MM.1S (cell line): Measurements from ENCODE around the gene PSORS1C1.

ENCODE experiments used
- DNase-seq: peaks from one replicate; pipeline ENCODE4 v3.0.0-alpha.2; 2015
- H2AFZ ChIP-seq: fragments of 300-600 bp; sonication (generic); 2 replicates; pipeline ENCODE4 v1.6.0; 2016; ENCODE audit warnings: antibody characterized with exemption, low read length
- H3F3A ChIP-seq: fragments of 300-600 bp; sonication (generic); 2 replicates; pipeline ENCODE4 v1.6.1; 2016; ENCODE audit warnings: mild to moderate bottlenecking, antibody characterized with exemption, low read length, moderate library complexity, mixed read lengths; ENCODE audit not compliant: insufficient read depth
- H3K27ac ChIP-seq: fragments of 300-600 bp; sonication (generic); 2 replicates; pipeline ENCODE4 v1.5.1; 2016; ENCODE audit warnings: mild to moderate bottlenecking, low read length
- H3K27me3 ChIP-seq: fragments of 300-600 bp; sonication (generic); replicated peaks from 2 replicates; pipeline ENCODE4 v1.6.0; 2016; ENCODE audit warnings: low read length; ENCODE audit not compliant: insufficient read depth
- H3K36me3 ChIP-seq: fragments of 300-600 bp; sonication (generic); replicated peaks from 2 replicates; pipeline ENCODE4 v1.6.1; 2016; ENCODE audit warnings: mild to moderate bottlenecking, low read length, mixed read lengths; ENCODE audit not compliant: insufficient read depth
- H3K4me1 ChIP-seq: fragments of 300-600 bp; sonication (generic); 2 replicates; pipeline ENCODE4 v1.6.1; 2016; ENCODE audit warnings: low read length, mixed read lengths
- H3K4me2 ChIP-seq: fragments of 300-600 bp; sonication (generic); 2 replicates; pipeline ENCODE4 v1.6.0; 2016; ENCODE audit warnings: low read depth, low read length
- H3K4me3 ChIP-seq: fragments of 300-600 bp; sonication (generic); 2 replicates; pipeline ENCODE4 v1.5.1; 2016; ENCODE audit warnings: low read length, mixed read lengths
- H3K79me2 ChIP-seq: fragments of 300-600 bp; sonication (generic); 2 replicates; pipeline ENCODE4 v1.6.1; 2016; ENCODE audit warnings: mixed run types, low read length, mixed read lengths
- H3K9ac ChIP-seq: fragments of 300-600 bp; sonication (generic); 2 replicates; pipeline ENCODE4 v1.6.1; 2016; ENCODE audit warnings: low read length, mixed read lengths
- H3K9me2 ChIP-seq: fragments of 300-600 bp; sonication (generic); replicated peaks from 2 replicates; pipeline ENCODE4 v1.6.1; 2016; ENCODE audit warnings: mild to moderate bottlenecking, low read length, mixed read lengths; ENCODE audit not compliant: insufficient read depth
- H3K9me3 ChIP-seq: fragments of 300-600 bp; sonication (generic); replicated peaks from 2 replicates; pipeline ENCODE4 v1.6.1; 2016; ENCODE audit warnings: mild to moderate bottlenecking, low read length, mixed read lengths; ENCODE audit not compliant: insufficient read depth
- H4K20me1 ChIP-seq: fragments of 300-600 bp; sonication (generic); 2 replicates; pipeline ENCODE4 v1.6.1; 2016; ENCODE audit warnings: mild to moderate bottlenecking, low read length, moderate library complexity, mixed read lengths; ENCODE audit not compliant: insufficient read depth
- EZH2 ChIP-seq: fragments of 300-600 bp; sonication (generic); optimal IDR thresholded peaks from 2 replicates; pipeline ENCODE3; 2017; ENCODE audit warnings: low read depth, mild to moderate bottlenecking, antibody characterized with exemption, low read length, mixed read lengths
- EZH2phosphoT487 ChIP-seq: fragments of 300-600 bp; sonication (generic); IDR thresholded peaks from 2 replicates; pipeline ENCODE4 v1.6.1; 2018; ENCODE audit warnings: antibody characterized with exemption, low read length
- TF ChIP-seq, protein P1 (sequence below): fragments of 300-600 bp; sonication (generic); IDR thresholded peaks from 2 replicates; pipeline ENCODE4 v1.5.1; 2016; ENCODE audit warnings: antibody characterized with exemption, low read length, mixed read lengths

The PSORS1C1 gene

DNA sequence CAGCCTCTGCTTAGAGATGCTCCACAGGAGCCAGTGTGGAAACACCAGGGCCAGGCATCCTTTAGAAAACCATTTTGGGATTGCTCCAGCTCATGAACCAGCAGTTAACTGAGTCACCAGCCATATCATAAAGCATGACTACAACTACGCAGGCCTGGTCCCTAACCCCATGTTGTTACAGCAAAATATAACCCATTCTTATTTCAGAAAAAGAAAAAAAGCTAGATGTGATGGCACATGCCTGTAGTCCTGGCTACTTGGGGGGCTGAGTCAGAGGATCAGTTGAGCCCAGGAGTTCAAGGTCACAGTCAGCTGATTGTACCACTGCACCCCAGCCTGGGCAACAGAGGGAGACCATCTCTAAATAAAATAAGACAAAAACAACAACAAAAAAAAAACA is 39.1 kb upstream of the PSORS1C1 start:
- Histone ChIP-seq H4K20me1 (no peaks in the 10 kb centered on the region), H3K4me1 (no peaks in the 10 kb centered on the region), H3K79me2 (no peaks in the 10 kb centered on the region), H2AFZ (no peak overlapping the region), H3K27me3 (no peaks in the 10 kb centered on the region), H3F3A (no peaks in the 10 kb centered on the region), H3K9ac (no peak overlapping the region), H3K27ac (no peak overlapping the region), H3K36me3 (no peaks in the 10 kb centered on the region), H3K9me3 (no peaks in the 10 kb centered on the region), H3K4me2 (no peak overlapping the region), H3K9me2 (no peaks in the 10 kb centered on the region), H3K4me3 (no peak overlapping the region)
- TF ChIP-seq, protein P1, sequence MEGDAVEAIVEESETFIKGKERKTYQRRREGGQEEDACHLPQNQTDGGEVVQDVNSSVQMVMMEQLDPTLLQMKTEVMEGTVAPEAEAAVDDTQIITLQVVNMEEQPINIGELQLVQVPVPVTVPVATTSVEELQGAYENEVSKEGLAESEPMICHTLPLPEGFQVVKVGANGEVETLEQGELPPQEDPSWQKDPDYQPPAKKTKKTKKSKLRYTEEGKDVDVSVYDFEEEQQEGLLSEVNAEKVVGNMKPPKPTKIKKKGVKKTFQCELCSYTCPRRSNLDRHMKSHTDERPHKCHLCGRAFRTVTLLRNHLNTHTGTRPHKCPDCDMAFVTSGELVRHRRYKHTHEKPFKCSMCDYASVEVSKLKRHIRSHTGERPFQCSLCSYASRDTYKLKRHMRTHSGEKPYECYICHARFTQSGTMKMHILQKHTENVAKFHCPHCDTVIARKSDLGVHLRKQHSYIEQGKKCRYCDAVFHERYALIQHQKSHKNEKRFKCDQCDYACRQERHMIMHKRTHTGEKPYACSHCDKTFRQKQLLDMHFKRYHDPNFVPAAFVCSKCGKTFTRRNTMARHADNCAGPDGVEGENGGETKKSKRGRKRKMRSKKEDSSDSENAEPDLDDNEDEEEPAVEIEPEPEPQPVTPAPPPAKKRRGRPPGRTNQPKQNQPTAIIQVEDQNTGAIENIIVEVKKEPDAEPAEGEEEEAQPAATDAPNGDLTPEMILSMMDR, result no peak
- TF ChIP-seq EZH2phosphoT487 (no peak), EZH2 (no peak)
- no peak for DNase-seq

GRCh38 chr6:31076611-31077010 is 38.0 kb upstream of the PSORS1C1 start:
- Histone ChIP-seq H3K4me3 (no peak overlapping the region), H3K9ac (no peak overlapping the region), H3K4me2 (no peak overlapping the region), H3K4me1 (no peaks in the 10 kb centered on the region), H3K27ac (no peak overlapping the region), H4K20me1 (no peaks in the 10 kb centered on the region), H3F3A (no peaks in the 10 kb centered on the region), H3K79me2 (no peaks in the 10 kb centered on the region), H2AFZ (no peak overlapping the region), H3K27me3 (no peaks in the 10 kb centered on the region), H3K36me3 (no peaks in the 10 kb centered on the region), H3K9me3 (no peaks in the 10 kb centered on the region), H3K9me2 (no peaks in the 10 kb centered on the region)
- TF ChIP-seq EZH2phosphoT487, result no peak
- TF ChIP-seq, protein P1, result no peak
- TF ChIP-seq EZH2, result no peak
- DNase-seq, result no peak

GRCh38 chr6:31079656-31080261 is 34.8 kb upstream of the PSORS1C1 start:
- DNase-seq, result peak; percentile 70
- Histone ChIP-seq H2AFZ (peak overlapping the region; percentile 75), H3K79me2 (no peaks in the 10 kb centered on the region), H3K27me3 (no peaks in the 10 kb centered on the region), H3K27ac (no peak overlapping the region), H4K20me1 (no peaks in the 10 kb centered on the region), H3F3A (no peaks in the 10 kb centered on the region), H3K4me1 (no peaks in the 10 kb centered on the region), H3K4me3 (0 out of 2 replicates have a peak overlapping the region, but pooled peaks have one; percentile 16), H3K9ac (no peak overlapping the region), H3K9me2 (no peaks in the 10 kb centered on the region), H3K4me2 (peak overlapping the region; percentile 63; the same call in 1 of the 2 replicates), H3K9me3 (no peaks in the 10 kb centered on the region), H3K36me3 (no peaks in the 10 kb centered on the region)
- TF ChIP-seq EZH2phosphoT487 (no peak), EZH2 (no peak)
- TF ChIP-seq, protein P1, result peak; percentile 83
